HG02642 (cell line): ENCODE measurements around the gene KDM4B.
"Not testable (repeated sequence)": the region's sequence is repeated elsewhere in the genome, so short reads cannot be mapped to it uniquely, and the experiment has no call there.

Source experiments
- ATAC-seq: cut with Tn5 transposase; IDR thresholded peaks from one replicate; pipeline ENCODE4 v1.9.1; 2021; ENCODE audit warnings: mild to moderate bottlenecking; ENCODE audit not compliant: unreplicated experiment, poor library complexity

Gene KDM4B

GRCh38 chr19:5186293-5187050, 217.6 kb downstream of the KDM4B start:
- ATAC-seq = no peak

- no peak for ATAC-seq
Measured at GRCh38 chr19:5188548-5189317, 219.8 kb downstream of the KDM4B start.

- ATAC-seq = no peak
Measured at GRCh38 chr19:5189318-5189607, 220.3 kb downstream of the KDM4B start.

GRCh38 chr19:5191091-5191490, 222.2 kb downstream of the KDM4B start:
- ATAC-seq = no peak

GRCh38 chr19:5192568-5192967, 223.7 kb downstream of the KDM4B start:
- ATAC-seq = no peak

- no peak for ATAC-seq
Measured at GRCh38 chr19:5193192-5193591, 224.3 kb downstream of the KDM4B start.

- no peak for ATAC-seq
Measured at GRCh38 chr19:5194641-5195040, 225.7 kb downstream of the KDM4B start.

GRCh38 chr19:5195587-5195986, 226.7 kb downstream of the KDM4B start:
- ATAC-seq = not testable (repeated sequence)

- ATAC-seq = no peak
Measured at GRCh38 chr19:5196832-5197231, 227.9 kb downstream of the KDM4B start.

DNA sequence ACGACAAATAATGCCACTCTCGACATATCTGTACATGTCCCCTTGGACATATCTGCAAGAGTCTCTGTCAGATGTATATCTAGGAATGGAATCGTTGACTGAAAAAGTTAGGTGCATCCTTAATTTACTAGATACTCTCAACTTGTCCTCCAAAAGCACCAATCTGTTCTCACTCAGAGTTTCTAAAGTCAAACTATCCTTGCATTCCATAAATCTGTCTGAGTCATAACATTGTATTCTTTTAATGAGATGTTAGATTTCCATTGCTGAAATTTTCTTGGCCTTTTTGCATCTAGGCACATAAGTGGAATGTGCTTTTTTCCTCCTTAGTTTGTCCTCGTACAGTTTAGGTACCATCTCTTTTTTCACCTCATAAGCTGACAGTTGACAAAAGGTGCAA, 231.9 kb downstream of the KDM4B start:
- ATAC-seq = no peak

DNA sequence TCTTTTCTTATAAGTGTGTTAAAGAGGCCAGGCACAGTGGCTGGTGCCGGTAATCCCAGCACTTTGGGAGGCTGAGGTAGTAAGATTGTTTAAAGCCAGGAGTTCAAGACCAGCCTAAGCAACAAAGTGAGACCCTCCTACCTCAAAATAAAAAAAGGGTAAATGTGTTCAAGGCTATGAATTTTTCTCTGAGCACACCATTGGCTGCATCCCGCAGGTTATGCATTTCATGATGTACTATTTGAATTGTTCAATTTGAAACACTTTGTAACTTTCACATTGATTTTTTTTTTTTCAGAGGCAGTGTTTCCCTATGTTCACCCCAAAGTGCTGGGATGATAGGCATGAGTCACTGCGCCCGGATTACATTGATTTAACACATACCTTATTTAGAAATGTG, 233.6 kb downstream of the KDM4B start:
- ATAC-seq = no peak
